Activated effector memory CD4-positive, alpha-beta T cell treated with anti-CD3 and anti-CD28 coated beads, Interleukin-2, amount 50 U/mL, for 16 hours (primary cell): Measurements from ENCODE around the gene CPLX1.
"Not testable (repeated sequence)": the region's sequence is repeated elsewhere in the genome, so short reads cannot be mapped to it uniquely, and the experiment has no call there.

Experiments
- DNase-seq: peaks from one replicate; pipeline ENCODE4 v3.0.0-alpha.2; 2020

Gene CPLX1

DNA sequence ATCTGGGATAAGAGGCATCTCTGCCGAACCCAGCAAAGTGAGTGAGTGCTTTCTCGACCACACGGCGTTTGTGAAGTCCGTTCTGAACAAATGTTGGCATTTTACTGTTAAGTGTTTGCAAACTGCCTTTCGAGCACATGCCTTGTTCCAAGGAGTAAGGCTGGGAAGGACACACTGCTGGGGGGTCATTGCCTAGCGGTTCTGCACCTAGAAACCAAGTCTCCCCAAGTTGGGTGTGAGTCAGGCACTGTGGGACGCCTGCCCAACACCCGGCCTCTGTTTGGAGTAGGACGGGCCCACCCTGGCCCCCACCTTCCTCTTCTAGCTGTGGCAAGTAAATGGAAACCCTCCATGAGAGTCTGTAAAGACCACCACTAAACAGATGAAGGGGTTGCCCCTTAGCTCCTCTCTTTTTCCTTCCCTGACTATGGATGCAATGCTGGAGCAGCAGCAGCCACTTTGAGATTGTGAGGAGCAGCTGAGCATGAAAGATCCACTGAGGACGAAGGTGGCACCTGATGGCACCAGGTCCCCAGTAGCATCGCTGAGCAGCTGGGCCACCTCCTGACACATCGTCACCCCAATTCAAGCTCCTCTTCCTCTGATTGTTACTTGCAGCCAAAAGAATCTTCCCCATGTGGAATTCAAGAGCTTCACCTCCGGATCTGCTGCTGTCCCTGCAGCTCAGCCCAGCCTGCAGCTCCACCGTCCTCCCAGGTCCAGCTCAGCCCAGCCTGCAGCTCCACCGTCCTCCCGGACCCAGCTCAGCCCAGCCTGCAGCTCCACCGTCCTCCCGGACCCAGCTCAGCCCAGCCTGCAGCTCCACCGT is 6.3 kb downstream of the CPLX1 start:
- peak; percentile 39 for DNase-seq

DNA sequence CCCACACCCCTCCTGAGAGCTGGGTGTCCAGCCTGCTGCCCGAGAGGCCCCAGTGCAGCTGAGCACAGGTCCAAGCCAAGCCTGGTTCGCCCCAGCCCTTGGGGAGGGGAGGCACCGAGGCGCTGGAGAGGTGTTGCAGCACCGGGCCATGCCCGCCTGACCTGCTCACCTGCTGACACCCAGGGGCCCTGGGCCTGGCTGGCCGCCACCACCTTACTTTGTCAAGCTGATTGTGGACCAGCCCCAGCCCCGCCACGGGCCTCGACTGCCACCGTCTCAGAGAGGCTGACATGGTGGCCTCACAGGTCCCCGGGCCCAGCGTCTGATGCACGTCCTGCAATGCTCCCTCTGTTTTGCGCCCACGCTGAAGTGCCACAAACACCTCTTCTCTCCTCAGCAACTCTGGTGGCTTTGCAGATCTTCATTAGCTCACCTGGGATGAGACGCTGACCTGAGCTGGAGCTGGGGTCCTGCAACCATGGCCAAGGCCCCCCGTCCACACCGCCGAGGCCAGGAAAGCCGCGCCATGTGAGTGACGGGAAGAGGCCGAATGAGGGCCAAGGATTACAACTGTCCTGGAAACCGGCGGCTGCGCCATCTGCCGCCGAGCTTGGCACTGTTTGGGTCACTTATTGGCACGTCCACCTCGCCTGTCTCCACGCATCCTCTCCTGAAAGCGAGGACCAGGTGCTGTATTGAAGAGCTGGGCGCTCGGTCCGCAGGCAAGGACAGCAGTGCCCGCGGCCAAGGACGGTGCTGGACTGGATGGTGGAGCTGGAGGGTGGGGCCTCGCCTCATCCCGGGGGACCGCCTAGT is 7.6 kb downstream of the CPLX1 start:
- no peak for DNase-seq

DNA sequence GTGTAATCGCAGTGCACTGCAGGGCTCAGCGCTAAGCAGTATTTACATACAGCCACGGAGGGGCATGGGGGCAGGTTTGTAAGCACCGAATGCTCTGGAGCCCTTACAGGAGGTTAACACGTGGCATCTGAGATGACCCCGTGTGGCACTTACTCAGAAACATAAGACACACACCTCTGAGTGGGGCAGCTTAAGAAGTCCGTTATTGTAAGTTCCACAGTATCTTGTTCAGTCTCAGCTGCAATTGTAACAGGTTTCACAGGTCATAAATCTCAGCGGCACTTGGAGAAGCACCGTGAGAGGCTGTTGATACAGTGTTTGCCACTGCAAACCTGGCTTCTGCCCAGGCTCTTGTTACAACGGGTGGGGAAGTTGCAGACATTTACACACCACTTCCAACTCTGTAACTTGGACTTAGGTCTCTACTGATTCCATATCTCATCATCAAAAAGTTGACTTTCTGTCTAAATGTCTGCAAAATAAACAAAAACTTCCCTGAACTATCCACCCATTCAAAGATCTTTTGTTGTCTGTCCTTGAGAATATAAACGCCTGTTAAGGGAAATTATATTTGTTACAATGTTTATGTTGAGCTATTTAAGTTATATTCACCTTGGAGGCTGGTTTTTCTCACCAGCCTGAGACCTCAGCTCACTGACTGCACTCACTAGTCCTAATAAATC is 10.3 kb downstream of the CPLX1 start:
- DNase-seq = peak; percentile 24

DNA sequence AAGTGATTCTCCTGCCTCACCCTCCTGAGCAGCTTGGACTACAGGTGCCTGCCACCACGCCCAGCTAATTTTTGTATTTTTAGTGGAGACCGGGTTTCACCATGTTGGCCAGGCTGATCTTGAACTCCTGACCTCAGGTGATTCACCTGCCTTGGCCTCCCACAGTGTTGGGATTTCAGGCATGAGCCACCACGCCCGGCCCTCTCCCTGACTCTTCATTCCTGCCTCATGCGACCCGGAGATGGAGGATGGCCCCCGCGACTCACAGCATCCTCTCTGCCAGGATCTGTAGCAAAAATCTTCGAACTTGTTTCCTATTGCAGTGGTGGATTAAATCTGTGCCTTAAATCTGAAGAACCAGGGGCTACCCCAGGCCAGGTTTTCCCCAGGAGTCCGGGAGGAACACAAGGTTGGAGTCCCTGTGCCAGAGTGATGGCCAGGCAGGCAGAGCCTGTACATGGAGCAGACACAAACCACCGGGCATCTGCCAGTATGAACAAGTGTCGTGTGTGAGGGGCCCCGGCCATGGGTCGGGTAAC is 11.5 kb downstream of the CPLX1 start:
- DNase-seq = no peak

DNA sequence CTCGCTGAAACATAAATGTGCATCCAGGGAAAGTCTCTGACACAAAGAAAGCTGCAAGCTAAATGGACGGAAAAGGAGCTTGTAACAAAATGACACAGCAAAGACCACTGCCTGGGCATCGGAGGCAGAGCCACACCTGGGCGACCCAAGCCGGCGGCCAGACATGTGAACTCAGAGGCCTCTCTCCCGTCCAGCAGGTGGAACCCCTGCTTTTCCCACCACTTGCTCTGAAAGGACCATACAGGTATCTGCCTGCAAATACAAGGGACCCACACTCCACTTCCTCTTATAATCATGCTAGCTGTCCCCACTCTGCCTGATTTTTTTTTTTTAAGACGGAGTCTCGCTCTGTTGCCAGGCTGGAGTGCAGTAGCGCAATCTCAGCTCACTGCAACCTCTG is 12.0 kb downstream of the CPLX1 start:
- peak; percentile 46 for DNase-seq

GRCh38 chr4:808860-809570 is 16.9 kb downstream of the CPLX1 start:
- no peak for DNase-seq

- no peak for DNase-seq
These were observed 18.1 kb downstream of the CPLX1 start for GRCh38 chr4:807792-808191.

DNA sequence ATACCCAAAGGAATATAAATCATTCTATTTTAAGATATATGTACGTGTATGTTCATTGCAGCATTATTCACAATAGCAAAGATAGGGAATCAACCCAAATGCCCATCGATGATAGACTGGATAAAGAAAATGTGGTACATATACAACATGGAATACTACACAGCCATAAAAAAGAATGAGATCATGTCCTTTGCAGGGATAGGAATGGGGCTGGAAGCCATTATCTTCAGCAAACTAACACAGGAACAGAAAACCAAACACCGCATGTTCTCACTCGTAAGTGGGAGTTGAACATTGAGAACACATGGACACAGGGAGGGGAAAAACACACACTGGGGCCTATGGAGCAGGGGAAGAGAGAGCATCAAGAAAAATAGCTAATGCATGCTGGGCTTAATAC is 18.9 kb downstream of the CPLX1 start:
- DNase-seq = not testable (repeated sequence)

- DNase-seq = no peak
These were observed 21.1 kb downstream of the CPLX1 start for GRCh38 chr4:804804-805203.

GRCh38 chr4:803884-804283 is 22.0 kb downstream of the CPLX1 start:
- no peak for DNase-seq

- DNase-seq = no peak
These were observed 24.3 kb downstream of the CPLX1 start for GRCh38 chr4:801436-802124.

DNA sequence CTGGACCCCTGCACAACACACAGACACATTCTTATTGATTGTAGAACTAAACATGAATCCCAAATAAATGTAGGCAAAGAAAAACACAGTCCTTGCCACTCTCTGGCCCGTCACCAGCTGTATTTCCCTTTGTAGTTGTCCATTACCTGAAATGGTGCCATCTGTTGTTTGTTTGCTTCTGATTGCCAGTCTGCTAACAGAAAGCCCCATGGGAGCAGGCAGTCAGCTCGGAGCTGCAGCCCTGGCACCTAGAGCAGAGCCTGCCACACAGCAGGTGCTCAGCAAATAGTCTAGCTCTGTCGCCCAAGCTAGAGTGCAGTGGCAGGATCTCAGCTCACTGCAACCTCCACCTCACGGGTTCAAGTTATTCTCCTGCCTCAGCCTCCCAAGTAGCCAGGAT is 28.9 kb downstream of the CPLX1 start:
- no peak for DNase-seq

DNA sequence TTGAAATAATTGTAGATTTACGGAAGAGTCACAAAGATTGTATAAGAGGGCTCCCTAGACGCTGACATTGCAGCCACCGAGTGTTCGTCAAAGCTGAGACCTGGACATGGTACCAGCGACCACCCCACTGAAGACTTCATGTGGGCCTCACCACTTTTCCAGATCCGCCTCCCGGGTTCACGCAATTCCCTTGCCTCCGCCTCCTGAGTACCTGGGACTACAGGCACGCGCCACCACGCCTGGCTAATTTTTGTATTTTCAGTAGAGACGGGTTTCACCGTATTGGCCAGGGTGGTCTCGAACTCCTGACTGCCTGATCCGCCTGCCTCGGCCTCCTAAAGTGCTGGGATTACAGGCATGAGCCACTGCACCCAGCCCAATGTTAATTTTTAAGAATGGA is 29.7 kb downstream of the CPLX1 start:
- no peak for DNase-seq

- DNase-seq = no peak
These were observed 30.2 kb downstream of the CPLX1 start for GRCh38 chr4:795726-796119.

DNA sequence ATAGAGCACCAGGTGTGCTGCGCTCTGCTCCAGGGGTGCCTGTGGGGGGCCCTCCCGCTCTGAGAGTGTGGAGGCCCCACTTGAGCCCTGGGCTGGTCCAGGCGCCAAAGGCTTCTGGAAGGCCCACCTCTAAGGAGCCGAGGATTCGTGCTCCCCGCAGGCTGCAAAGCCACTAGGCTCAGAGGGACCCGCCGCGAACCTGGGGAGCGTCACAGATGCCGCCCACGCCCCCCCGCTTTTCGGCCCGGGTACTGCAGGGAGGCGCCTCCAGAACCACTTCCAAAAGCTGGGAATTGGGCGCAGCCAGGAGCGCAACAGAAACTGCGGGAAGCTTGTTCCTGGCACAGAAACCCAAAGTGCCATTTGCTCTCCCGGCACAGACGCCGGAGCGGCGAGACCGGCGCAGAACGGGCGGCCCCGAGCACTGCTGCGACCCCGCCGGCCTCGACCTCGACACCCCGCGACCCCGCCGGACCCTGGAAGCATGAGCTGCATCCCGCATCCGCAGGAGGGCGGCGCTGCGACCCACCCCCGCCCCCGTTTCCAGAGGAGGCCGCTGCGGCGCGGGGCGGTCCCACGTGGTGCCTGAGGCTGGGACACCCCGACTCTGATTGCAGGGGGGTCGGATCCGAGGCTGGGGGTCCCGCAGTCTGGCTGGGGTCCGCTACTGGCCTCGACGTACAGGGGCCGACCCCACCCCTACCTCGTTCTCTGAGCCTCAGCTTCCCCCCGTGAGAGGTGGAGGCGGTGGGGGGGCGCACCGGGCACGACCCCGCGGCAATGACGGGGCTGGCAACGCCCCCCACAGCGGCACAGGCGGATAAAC is 30.8 kb downstream of the CPLX1 start:
- no peak for DNase-seq

GRCh38 chr4:793941-794621 is 31.8 kb downstream of the CPLX1 start:
- DNase-seq = no peak

DNA sequence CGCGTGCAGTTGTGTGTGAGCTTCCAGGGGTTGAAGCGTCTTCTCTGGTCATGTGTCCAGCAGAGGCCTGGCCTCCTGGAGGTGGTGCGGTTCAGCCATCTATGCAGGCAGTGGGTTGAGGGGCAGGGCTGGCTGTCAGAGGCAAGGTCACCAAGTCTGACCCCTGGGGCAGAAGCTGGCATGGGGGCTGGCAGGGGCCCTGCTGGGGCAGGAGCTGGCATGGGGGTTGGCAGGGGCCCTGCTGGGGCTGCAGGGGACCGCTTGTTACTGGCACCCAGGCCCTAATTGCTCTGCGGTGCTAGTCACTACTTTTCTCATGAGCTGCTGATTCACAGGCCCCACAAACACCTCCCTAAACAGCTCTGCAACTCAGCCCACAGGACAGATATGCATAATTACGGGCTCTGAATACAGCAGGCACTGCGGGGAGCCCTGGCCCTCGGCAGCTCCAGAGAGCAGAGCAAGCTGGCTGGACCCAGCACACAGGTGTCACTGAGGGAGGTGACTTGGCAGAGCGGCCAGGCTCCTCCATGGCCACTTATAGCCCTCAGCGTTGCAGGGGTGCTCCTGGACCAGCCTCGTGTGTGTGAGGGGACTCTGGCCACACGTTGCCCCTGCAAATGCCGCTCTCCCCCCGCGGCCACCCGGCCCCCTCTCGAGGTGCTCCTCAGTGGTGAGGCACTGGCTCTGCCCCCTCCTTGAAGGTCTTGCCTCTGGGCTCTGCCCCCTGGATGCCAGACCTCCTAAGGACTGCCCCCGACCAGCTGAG is 32.7 kb downstream of the CPLX1 start:
- no peak for DNase-seq

- DNase-seq = peak; percentile 72
These were observed 33.3 kb downstream of the CPLX1 start for GRCh38 chr4:792626-793092.

DNA sequence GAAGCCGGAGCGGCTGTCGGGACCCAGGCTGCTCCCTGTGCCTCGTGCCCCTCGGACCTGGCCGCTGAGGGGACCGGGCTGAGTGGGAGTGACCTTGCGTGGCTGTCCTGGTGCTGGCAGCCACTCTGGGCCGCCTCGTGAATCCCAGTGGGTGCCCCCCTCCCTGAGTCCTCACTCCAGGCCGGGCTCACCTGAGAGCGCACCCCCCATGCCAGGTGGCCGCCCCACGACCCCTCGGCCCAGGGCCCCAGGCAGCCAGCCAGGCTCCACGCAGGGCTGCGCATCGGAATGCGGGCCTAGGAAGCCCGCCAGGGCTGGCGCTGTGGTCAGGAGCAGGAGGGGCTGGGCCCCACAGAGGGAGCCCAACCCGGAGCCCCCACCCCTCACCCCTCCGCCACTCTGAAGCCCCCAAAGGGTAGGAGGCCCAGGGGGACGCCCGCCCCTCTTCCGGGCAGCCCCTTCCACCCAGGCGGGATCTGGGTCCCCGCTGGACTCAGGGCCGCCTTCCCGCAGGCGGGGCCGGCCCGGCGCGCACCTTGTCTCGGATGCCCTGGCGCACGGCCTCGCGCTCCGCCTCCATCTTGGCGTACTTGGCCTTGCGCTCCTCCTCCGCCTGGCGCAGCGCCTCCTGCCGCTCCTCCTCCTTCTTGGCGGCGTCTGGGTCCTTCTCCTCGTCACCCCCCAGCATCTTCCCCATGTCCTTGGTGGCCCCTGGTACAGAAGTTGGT is 33.9 kb downstream of the CPLX1 start:
- peak; percentile 83 for DNase-seq
